Measurements from ENCODE around the gene ELK4.

DNA sequence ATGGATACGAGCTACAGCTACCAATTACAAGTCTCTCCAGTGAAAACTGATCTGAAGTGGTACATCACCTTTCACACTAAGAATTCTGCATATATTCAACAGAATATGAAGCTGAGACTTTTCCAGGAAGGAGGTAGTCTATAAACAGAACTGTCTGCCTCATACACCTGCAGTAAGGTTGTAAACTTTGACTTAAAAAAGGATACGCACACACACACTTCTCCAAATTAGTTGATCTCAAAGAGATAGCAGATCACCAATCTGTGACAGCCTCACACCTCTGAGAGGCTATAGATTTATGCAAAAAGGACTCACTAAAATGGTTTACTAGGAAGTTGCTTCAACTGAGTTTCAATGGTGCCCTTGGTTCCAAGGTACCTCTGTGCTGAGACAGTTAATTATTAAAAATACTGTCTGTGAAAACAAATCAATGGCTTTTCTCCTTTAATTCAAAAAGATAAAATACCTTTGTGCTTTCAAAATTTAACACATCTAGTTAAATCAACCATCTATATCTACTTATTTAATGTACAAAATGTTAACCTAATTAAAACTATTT is 17.9 kb downstream of the ELK4 start:
- TF ChIP-seq, protein P1, sequence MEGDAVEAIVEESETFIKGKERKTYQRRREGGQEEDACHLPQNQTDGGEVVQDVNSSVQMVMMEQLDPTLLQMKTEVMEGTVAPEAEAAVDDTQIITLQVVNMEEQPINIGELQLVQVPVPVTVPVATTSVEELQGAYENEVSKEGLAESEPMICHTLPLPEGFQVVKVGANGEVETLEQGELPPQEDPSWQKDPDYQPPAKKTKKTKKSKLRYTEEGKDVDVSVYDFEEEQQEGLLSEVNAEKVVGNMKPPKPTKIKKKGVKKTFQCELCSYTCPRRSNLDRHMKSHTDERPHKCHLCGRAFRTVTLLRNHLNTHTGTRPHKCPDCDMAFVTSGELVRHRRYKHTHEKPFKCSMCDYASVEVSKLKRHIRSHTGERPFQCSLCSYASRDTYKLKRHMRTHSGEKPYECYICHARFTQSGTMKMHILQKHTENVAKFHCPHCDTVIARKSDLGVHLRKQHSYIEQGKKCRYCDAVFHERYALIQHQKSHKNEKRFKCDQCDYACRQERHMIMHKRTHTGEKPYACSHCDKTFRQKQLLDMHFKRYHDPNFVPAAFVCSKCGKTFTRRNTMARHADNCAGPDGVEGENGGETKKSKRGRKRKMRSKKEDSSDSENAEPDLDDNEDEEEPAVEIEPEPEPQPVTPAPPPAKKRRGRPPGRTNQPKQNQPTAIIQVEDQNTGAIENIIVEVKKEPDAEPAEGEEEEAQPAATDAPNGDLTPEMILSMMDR (IDR thresholded peaks at IDR 0.05) = no peak
- TF ChIP-seq POLR2AphosphoS5 (IDR thresholded peaks at IDR 0.05) (no peak), POLR2A (IDR thresholded peaks at IDR 0.05) (no peak), EP300 (IDR thresholded peaks at IDR 0.05) (no peak)
